Activated naive CD4-positive, alpha-beta T cell treated with anti-CD3 and anti-CD28 coated beads, Interleukin-2, amount 50 U/mL, for 72 hours (primary cell): ENCODE results near the gene NCOA5. TPM values are rescaled to one million over a fixed set of nuclear protein-coding genes. Genes with fewer than 3 reads are reported as not detected.

ENCODE experiments used
- ATAC-seq, 2 donors: fragments of 150-1000 bp; cut with Tn5 transposase; 2 replicates each; pipeline ENCODE4 v1.10.0; 2021; ENCODE audit warnings: mild to moderate bottlenecking in 2 of 2, moderate library complexity in 2 of 2
- DNase-seq, 2 donors: peaks; one replicate each; pipeline ENCODE4 v3.0.0; 2021 to 2022; ENCODE audit warnings: low spot score in 2 of 2
- H3K27ac Mint-ChIP-seq, 2 donors: one replicate each; pipeline ENCODE4 v1.8.0; 2022; ENCODE audit warnings: mild to moderate bottlenecking in 2 of 2, mixed read lengths in 2 of 2
- H3K36me3 Mint-ChIP-seq, 2 donors: one replicate each; pipeline ENCODE4 v1.8.0; 2022; ENCODE audit warnings: mixed read lengths in 2 of 2
- H3K9me3 Mint-ChIP-seq, 2 donors: one replicate each; pipeline ENCODE4 v1.8.0; 2022; ENCODE audit warnings: mixed read lengths in 2 of 2
- total RNA-seq, 2 donors: library from RNA; stranded (reverse); gene quantifications; one replicate each; pipeline ENCODE4 v1.2.3, GENCODE V29; 2022

The NCOA5 gene
- total RNA-seq, 2 donors from 2014 or later, result 2.2 to 15.2 TPM

DNA sequence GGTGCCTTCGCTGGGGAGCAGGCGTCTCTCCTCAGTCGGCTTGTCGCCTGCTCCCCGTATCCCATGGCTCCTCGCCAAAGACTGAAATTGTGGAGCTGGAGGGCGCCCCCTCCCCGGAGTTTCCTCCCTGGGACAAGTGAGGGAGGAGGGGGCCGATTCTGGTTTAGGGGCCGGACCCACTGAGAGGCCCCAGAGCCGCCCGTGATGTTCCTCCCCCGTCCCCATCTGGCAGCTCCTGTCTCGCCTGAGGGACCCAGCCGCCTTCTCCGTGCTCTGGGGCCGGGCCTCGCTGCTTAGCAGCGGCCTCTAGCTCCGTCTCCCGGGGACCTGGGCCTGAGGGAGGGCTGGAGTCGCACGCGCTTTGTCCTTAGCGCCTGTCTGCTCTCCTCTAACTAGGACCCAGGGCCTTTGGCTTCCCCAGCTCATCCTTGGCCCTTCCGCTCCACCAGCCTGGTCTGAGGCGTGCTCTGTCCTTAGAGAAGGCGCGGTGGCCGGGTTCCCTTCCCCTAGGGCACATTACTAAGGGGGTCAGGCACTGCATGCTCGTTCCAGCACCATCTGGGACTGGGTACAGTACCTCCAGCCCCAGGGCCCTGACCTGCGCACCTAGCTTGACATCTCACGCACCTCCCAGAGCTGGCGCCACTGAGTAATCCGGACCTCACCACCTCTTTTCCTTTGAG, 31.0 kb downstream of the NCOA5 start:
- no peak overlapping the region for H3K27ac Mint-ChIP-seq
- ATAC-seq, result peak in 1 of 2 donors; percentile 24
- DNase-seq, result no peak
- H3K9me3 Mint-ChIP-seq, result no peaks in the 10 kb centered on the region
- peaks cover 39% of the 10 kb centered on the region in 2 donors for H3K36me3 Mint-ChIP-seq

- H3K9me3 Mint-ChIP-seq, result no peaks in the 10 kb centered on the region
- ATAC-seq (peak in 1 of 2 donors; percentile 38), DNase-seq (no peak)
- no peak overlapping the region for H3K27ac Mint-ChIP-seq
- H3K36me3 Mint-ChIP-seq, result peaks cover 32 to 34% of the 10 kb centered on the region in 2 donors
Measured at GRCh38 chr20:46057856-46058598, 31.7 kb downstream of the NCOA5 start.

- no peak for DNase-seq
- peaks cover 24 to 27% of the 10 kb centered on the region in 2 donors for H3K36me3 Mint-ChIP-seq
- no peak for ATAC-seq
- H3K9me3 Mint-ChIP-seq, result no peaks in the 10 kb centered on the region
- no peak overlapping the region for H3K27ac Mint-ChIP-seq
Measured at GRCh38 chr20:46056970-46057855, 32.5 kb downstream of the NCOA5 start.

GRCh38 chr20:46056027-46056833, 33.5 kb downstream of the NCOA5 start:
- no peaks in the 10 kb centered on the region for H3K9me3 Mint-ChIP-seq

GRCh38 chr20:46055269-46055668, 34.5 kb downstream of the NCOA5 start:
- Mint-ChIP-seq H3K27ac (no peak overlapping the region), H3K9me3 (no peaks in the 10 kb centered on the region), H3K36me3 (peaks cover 5 to 9% of the 10 kb centered on the region in 2 donors)
- ATAC-seq (no peak), DNase-seq (no peak)

More at GRCh38 chr20:46056027-46056833, 33.5 kb downstream of the NCOA5 start:
- H3K27ac Mint-ChIP-seq, result no peak overlapping the region
- no peak for DNase-seq
- H3K36me3 Mint-ChIP-seq, result peaks cover 14 to 17% of the 10 kb centered on the region in 2 donors
- ATAC-seq, result no peak

DNA sequence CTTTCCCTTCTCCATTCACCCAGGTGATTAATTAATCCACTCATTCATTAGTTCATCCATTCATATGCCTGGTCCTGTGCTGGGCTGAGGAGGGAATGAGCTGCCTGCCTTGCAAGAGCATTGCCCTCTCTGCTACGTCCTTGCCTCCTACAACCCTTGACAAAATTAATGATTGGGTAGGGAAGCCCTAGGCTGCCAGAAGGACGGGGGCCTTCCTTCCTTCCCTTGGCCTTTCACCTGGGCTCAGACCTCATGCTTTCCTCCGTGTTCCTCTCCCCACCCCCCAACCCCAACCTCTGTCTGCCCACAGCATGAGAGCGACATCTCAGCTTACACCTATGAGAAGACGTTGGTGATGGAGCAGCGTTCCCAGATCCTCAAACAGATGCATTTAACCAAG, 35.2 kb downstream of the NCOA5 start:
- DNase-seq (no peak), ATAC-seq (no peak)
- H3K9me3 Mint-ChIP-seq, result no peaks in the 10 kb centered on the region
- no peak overlapping the region for H3K27ac Mint-ChIP-seq
- peaks cover 0 to 5% of the 10 kb centered on the region in 2 donors for H3K36me3 Mint-ChIP-seq

DNA sequence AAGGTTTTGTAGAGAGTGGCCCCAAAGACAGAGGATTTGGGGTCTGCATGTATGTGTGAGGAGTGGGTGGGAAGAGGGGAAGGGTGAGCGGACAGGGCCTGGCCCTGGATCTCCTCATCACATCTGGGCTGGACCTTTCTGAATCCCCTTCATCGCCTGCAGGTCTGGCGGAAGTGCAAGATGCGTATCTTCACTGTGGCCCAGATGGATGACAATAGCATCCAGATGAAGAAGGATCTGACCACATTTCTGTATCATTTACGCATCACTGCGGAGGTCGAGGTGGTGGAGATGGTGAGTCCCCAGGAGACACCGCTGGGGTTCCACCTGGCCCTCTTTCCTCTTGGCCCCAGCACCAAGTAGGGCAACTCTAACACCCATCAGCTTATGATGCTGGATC, 36.3 kb downstream of the NCOA5 start:
- H3K9me3 Mint-ChIP-seq, result no peaks in the 10 kb centered on the region
- no peak for ATAC-seq
- H3K27ac Mint-ChIP-seq, result no peak overlapping the region
- no peak for DNase-seq
- peaks cover 0 to 5% of the 10 kb centered on the region in 2 donors for H3K36me3 Mint-ChIP-seq

- H3K36me3 Mint-ChIP-seq, result peaks cover 0 to under 1% of the 10 kb centered on the region in 2 donors
- no peak overlapping the region for H3K27ac Mint-ChIP-seq
- DNase-seq (no peak), ATAC-seq (no peak)
- H3K9me3 Mint-ChIP-seq, result no peaks in the 10 kb centered on the region
Measured at GRCh38 chr20:46051556-46052308, 38.0 kb downstream of the NCOA5 start.

- Mint-ChIP-seq H3K27ac (no peak overlapping the region), H3K9me3 (no peaks in the 10 kb centered on the region), H3K36me3 (no peaks in the 10 kb centered on the region)
- DNase-seq (no peak), ATAC-seq (no peak)
Measured at GRCh38 chr20:46050885-46051284, 38.9 kb downstream of the NCOA5 start.

GRCh38 chr20:46050444-46050843, 39.3 kb downstream of the NCOA5 start:
- ATAC-seq (no peak), DNase-seq (no peak)
- Mint-ChIP-seq H3K27ac (no peak overlapping the region), H3K9me3 (no peaks in the 10 kb centered on the region), H3K36me3 (no peaks in the 10 kb centered on the region)

- Mint-ChIP-seq H3K9me3 (no peaks in the 10 kb centered on the region), H3K36me3 (no peaks in the 10 kb centered on the region), H3K27ac (no peak overlapping the region)
- no peak for ATAC-seq
- no peak for DNase-seq
Measured at GRCh38 chr20:46049815-46050214, 39.9 kb downstream of the NCOA5 start.

DNA sequence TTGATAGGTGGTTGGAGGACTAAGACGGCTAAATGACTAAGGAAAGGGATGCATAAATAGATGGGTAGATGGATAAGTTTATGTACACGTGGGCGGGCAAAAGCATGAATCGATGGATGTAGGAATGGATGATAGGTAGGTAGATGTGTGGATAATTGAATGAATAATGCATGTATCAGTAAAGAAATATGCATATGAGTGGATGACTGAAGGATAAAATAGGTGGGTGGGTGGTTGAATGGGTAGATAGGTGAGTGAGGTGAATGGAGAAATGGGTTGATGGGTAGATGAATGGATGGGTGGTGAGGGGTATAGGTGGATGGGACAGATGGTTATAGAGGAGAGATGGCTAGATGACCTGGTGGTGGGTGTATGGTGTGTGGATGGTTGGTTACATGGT, 40.6 kb downstream of the NCOA5 start:
- ATAC-seq (no peak), DNase-seq (no peak)
- Mint-ChIP-seq H3K27ac (no peak overlapping the region), H3K9me3 (no peaks in the 10 kb centered on the region), H3K36me3 (no peaks in the 10 kb centered on the region)

- no peaks in the 10 kb centered on the region for H3K9me3 Mint-ChIP-seq
- ATAC-seq (no peak), DNase-seq (no peak)
- no peaks in the 10 kb centered on the region for H3K36me3 Mint-ChIP-seq
- no peak overlapping the region for H3K27ac Mint-ChIP-seq
Measured at GRCh38 chr20:46047821-46048220, 41.9 kb downstream of the NCOA5 start.

DNA sequence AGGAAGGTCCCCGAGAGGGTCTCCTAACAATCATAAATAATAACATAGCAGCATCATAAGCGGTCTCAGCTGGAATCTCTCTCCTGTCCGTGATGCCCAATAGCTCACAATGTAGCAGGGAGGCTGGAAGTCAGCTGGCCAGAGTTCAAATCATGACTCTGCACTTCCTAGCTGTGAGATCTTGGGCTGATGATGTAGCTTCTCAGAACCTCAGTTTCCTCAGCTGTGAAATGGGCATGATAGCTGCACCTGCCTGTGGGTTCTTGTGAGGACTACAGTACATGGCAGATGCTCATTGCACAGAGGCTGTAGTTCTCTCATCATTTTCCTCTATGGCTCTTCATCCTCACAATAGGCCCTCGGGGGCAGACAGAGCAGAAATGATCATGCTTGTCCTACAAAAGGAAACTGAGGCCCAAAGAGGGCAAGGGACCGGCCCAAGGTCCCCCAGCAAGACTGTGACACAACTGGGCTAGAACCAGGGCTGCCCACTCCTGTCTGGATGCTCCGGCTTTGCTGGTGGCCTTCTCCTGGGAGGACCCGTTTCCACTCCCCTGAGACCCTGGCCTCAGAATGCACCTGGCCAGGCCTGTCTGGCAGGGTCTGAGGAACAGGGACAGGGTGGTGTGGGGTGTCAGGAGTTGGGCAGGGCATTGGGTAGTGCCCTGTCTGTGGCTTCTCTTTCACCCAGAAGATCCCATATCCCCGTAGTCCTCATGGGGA, 43.0 kb downstream of the NCOA5 start:
- Mint-ChIP-seq H3K27ac (no peak overlapping the region), H3K9me3 (peaks cover 0 to 2% of the 10 kb centered on the region in 2 donors), H3K36me3 (no peaks in the 10 kb centered on the region)
- no peak for ATAC-seq
- no peak for DNase-seq

- ATAC-seq, result no peak
- Mint-ChIP-seq H3K36me3 (no peaks in the 10 kb centered on the region), H3K9me3 (peaks cover 0 to 7% of the 10 kb centered on the region in 2 donors), H3K27ac (no peak overlapping the region)
- DNase-seq, result no peak
Measured at GRCh38 chr20:46044896-46045295, 44.9 kb downstream of the NCOA5 start.
